Heart right ventricle (tissue), 16 donors: ENCODE measurements around the gene SLCO1C1. TPM values are rescaled to one million over a fixed set of nuclear protein-coding genes. Genes with fewer than 3 reads are reported as not detected.
"Not testable (repeated sequence)": the region's sequence is repeated elsewhere in the genome, so short reads cannot be mapped to it uniquely, and the experiment has no call there.

ENCODE experiments used
- ATAC-seq, 8 donors: fragments of 200-7000 bp; cut with Tn5 transposase; one replicate each; pipeline ENCODE4 v1.9.1; 2020; ENCODE audit warnings: mild to moderate bottlenecking in 8 of 8, moderate library complexity in 8 of 8, moderate number of reproducible peaks in 1 of 8
- DNase-seq, 2 donors: peaks; one replicate each; pipeline ENCODE4 v3.0.0-alpha.2; 2020
- H3K27ac ChIP-seq, 10 donors: fragments of 200-600 bp; sonication (generic) in 2 of 10; one replicate each; pipeline versions ENCODE4 v1.5.0 to v1.8.0; 2020 to 2022; ENCODE audit warnings: mild to moderate bottlenecking in 3 of 10
- H3K27me3 ChIP-seq, 7 donors: fragments of 200-600 bp; one replicate each; pipeline ENCODE4 v1.8.0; 2021 to 2022; ENCODE audit warnings: mild to moderate bottlenecking in 2 of 7
- H3K36me3 ChIP-seq, 9 donors: fragments of 200-600 bp; sonication (generic) in 1 of 9; one replicate each; pipeline versions ENCODE4 v1.5.0 to v1.8.0; 2020 to 2022; ENCODE audit warnings: mild to moderate bottlenecking in 2 of 9
- H3K4me1 ChIP-seq, 9 donors: fragments of 200-600 bp; sonication (generic) in 1 of 9; one replicate each; pipeline versions ENCODE4 v1.5.0 to v1.8.0; 2020 to 2022; ENCODE audit warnings: mild to moderate bottlenecking in 4 of 9
- H3K4me3 ChIP-seq, 10 donors: fragments of 200-600 bp; sonication (generic) in 2 of 10; one replicate each; pipeline versions ENCODE4 v1.5.0 to v1.8.0; 2020 to 2022; ENCODE audit warnings: mild to moderate bottlenecking in 7 of 10, moderate library complexity in 2 of 10
- H3K9me3 ChIP-seq, 11 donors: fragments of 200-600 bp in 10 of 11; sonication (generic) in 2 of 11; one replicate each; pipeline versions ENCODE4 v1.5.0 to v1.8.0; 2013 to 2022; ENCODE audit warnings: mild to moderate bottlenecking in 2 of 11, control low read depth in 1 of 11, moderate library complexity in 1 of 11
- WGBS, 2 donors: extraction: QIAGEN DNeasy Blood & Tissue Kit; methylation state at CpG; one replicate each; pipeline ENCODE4 v1.1.7; 2013; ENCODE audit warnings: inconsistent platforms in 1 of 2; 5-methylcytosine and 5-hydroxymethylcytosine counted together
- intact Hi-C, 10 donors: fragments of 100-400 bp; cut with DNase I; formaldehyde crosslinking; loops; one replicate each; pipeline versions ENCODE4 v1.11.1 to v1.14.2; 2022
- polyA plus RNA-seq, 2 donors: library from polyadenylated mRNA; stranded (reverse); fragments of 200-250 nt; gene quantifications; one replicate each; pipeline ENCODE4 v1.2.3, GENCODE V29; 2013
- total RNA-seq, 10 donors: library from RNA; stranded (reverse); fragmentation: NEBNext Ultra II Directional in 3 of 10; extraction: Animal tissue kit (Norgen Biotek cat#: 25700) in 3 of 10; gene quantifications; one replicate each; pipeline versions ENCODE4 v1.2.1 to v1.2.4, GENCODE V29; 2021 to 2023
- TF ChIP-seq, protein P1 (sequence below), 9 donors: fragments of 200-600 bp; sonication (generic) in 2 of 9; IDR thresholded peaks; one replicate each; pipeline versions ENCODE4 v1.5.0 to v1.8.0; 2021 to 2022; ENCODE audit warnings: antibody characterized with exemption in 9 of 9, mild to moderate bottlenecking in 5 of 9, moderate library complexity in 1 of 9
- donor health status: Arrhythmogenic right ventricular cardiomyopathy.
- donor health status: ischemic (EF 13 %, LVEDD 7.1; RV severe dilation, severe dysfunction).
- donor health status: healthy with polysubstance abuse.
- donor health status: DM: no; HTN: yes; CAD: no.
- donor health status: DM: no; HTN: no; CAD: no.
- donor health status: ischemic (EF 25% LVEDD 6.9; RV normal size, moderate dysfunction).
- donor health status: ischemic (EF 25% LVEDD 5.7; RV mildly dilated, moderate dysfunction).
- donor health status: healthy.
- donor health status: DM: yes; HTN: yes; CAD: no.
- donor health status: Ischemic cardiomyopathy.
- donor health status: ischemic (EF 35%, LVEDD 5.7; RV mildly dilated, moderate dysfunction).
- donor health status: nonischemic (EF 11% LVEDD 7.7; RV severe dilation, severe dysfunction).
- donor health status: DM: yes; HTN: yes; CAD: no.
- donor health status: PGD.
- donor health status: ischemic (EF 29% LVEDD 5.4; RV normal size, mild dysfunction).
- donor health status: nonischemic (EF 23%, LVEDD 6.1; RV moderate dilation, normal function).

The SLCO1C1 gene
- total and polyA plus RNA-seq, 12 donors = 0.64 to 3.3 (median 1.3) TPM

DNA sequence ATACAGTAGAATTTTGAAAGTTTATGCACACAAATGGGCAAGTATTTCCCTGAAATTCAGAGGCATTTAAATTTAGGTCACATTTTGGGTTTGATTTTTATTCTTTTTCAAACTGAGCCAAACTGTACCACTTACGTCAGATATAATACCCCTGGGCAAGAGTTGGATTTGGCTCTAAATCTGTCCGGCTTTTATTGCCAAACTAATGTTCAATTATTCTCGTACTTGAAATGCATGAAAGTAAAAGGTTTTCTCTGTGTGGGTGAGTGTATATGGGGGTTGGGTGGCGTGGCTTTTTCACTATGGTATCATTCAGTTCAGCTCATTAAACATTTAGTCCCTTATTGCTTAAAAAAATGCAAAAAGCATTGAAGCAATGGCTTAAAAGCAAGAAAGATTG lies 55.9 kb downstream of the SLCO1C1 start:
- no peaks in the 10 kb centered on the region for H3K4me1 ChIP-seq
- 70 to 73% methylated on average over 4 of the region's 4 CpGs for WGBS, 2 donors
- no peak overlapping the region for H3K27ac ChIP-seq
- H3K27me3 ChIP-seq = no peaks in the 10 kb centered on the region
- ATAC-seq = no peak
- no peaks in the 10 kb centered on the region for H3K36me3 ChIP-seq
- intact Hi-C loops = no loop called here
- no peak overlapping the region for H3K4me3 ChIP-seq
- TF ChIP-seq, protein P1, sequence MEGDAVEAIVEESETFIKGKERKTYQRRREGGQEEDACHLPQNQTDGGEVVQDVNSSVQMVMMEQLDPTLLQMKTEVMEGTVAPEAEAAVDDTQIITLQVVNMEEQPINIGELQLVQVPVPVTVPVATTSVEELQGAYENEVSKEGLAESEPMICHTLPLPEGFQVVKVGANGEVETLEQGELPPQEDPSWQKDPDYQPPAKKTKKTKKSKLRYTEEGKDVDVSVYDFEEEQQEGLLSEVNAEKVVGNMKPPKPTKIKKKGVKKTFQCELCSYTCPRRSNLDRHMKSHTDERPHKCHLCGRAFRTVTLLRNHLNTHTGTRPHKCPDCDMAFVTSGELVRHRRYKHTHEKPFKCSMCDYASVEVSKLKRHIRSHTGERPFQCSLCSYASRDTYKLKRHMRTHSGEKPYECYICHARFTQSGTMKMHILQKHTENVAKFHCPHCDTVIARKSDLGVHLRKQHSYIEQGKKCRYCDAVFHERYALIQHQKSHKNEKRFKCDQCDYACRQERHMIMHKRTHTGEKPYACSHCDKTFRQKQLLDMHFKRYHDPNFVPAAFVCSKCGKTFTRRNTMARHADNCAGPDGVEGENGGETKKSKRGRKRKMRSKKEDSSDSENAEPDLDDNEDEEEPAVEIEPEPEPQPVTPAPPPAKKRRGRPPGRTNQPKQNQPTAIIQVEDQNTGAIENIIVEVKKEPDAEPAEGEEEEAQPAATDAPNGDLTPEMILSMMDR (IDR thresholded peaks at IDR 0.05) = no peak
- no peak for DNase-seq
- no peaks in the 10 kb centered on the region for H3K9me3 ChIP-seq

DNA sequence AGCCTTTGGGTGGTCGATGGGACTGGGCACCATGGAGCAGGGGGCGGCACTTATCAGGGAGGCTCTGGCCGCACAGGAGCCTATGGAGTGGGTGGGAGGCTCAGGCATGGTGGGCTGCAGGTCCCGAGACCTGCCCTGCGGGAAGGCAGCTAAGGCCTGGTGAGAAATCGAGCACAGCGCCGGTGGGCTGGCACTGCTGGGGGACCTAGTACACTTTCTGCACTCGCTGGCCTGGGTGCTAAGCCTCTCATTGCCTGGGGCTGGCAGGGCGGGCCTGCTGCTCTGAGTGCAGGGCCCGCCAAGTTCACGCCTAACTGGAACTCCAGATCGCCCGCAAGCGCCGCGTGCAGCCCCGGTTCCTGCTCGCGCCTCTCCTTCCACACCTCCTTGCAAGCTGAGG lies 82.3 kb downstream of the SLCO1C1 start:
- intact Hi-C loops = no loop called here
- no peak overlapping the region for H3K4me3 ChIP-seq
- no peaks in the 10 kb centered on the region for H3K27me3 ChIP-seq
- 82 to 85% methylated on average over 20 of the region's 20 CpGs for WGBS, 2 donors
- ATAC-seq (no peak), DNase-seq (no peak)
- H3K27ac ChIP-seq = no peak overlapping the region
- TF ChIP-seq, protein P1 (IDR thresholded peaks at IDR 0.05) = no peak
- no peaks in the 10 kb centered on the region for H3K4me1 ChIP-seq
- no peaks in the 10 kb centered on the region for H3K36me3 ChIP-seq
- H3K9me3 ChIP-seq = peaks cover 0 to 17% (median 4%) of the 10 kb centered on the region in 11 donors

DNA sequence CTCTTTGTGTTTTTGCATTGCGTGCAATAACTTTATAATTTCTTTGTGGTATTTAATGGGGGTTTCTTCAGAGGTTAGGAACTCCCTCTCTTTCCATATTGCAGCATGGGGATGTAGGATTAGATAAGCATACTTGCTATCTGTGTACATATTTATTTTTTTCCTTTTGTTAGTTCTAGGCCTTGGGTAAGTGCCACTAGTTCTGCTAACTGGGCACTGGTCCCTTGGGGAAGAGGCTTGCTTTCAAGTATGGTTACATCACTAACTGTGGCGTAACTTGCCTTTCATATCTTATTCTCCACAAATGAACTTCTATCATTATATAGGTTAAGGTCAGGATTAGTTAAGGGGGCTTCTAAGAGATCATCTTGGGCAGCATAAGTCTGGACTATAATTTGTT lies 83.8 kb downstream of the SLCO1C1 start:
- TF ChIP-seq, protein P1 (IDR thresholded peaks at IDR 0.05) = no peak
- no peaks in the 10 kb centered on the region for H3K36me3 ChIP-seq
- no peak overlapping the region for H3K27ac ChIP-seq
- WGBS, 2 donors = 88 to 90% methylated on average over 2 of the region's 2 CpGs
- intact Hi-C loops = no loop called here
- no peak overlapping the region for H3K4me3 ChIP-seq
- no peak for ATAC-seq
- no peaks in the 10 kb centered on the region for H3K27me3 ChIP-seq
- no peak for DNase-seq
- H3K4me1 ChIP-seq = no peaks in the 10 kb centered on the region
- peaks cover 0 to 17% (median 4%) of the 10 kb centered on the region in 11 donors for H3K9me3 ChIP-seq

DNA sequence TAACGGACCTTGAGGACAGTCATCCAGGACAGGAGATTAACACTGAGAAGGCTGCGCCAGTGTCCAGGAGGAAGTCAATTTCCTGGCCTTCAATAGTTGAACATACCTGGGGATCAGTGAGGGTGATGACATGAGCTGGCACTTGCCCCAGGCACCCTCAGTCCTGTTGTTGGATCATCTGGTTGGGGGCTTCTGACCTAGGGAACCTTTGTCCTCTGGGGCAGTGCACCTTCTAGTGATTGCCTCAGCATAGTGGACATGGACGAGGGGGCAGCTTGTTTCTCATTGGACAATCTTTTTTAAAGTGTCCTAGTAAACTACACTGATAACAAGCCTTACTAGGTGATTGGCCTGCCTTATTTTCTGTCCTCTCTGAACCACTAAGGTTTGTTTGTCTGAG lies 84.8 kb downstream of the SLCO1C1 start:
- 66 to 70% methylated on average over 3 of the region's 3 CpGs for WGBS, 2 donors
- H3K27me3 ChIP-seq, H3K36me3 ChIP-seq, H3K4me1 ChIP-seq, DNase-seq, intact Hi-C loops, H3K4me3 ChIP-seq, ATAC-seq, H3K27ac ChIP-seq: not testable (repeated sequence)
- H3K9me3 ChIP-seq = peaks cover 0 to 17% (median 4%) of the 10 kb centered on the region in 11 donors

DNA sequence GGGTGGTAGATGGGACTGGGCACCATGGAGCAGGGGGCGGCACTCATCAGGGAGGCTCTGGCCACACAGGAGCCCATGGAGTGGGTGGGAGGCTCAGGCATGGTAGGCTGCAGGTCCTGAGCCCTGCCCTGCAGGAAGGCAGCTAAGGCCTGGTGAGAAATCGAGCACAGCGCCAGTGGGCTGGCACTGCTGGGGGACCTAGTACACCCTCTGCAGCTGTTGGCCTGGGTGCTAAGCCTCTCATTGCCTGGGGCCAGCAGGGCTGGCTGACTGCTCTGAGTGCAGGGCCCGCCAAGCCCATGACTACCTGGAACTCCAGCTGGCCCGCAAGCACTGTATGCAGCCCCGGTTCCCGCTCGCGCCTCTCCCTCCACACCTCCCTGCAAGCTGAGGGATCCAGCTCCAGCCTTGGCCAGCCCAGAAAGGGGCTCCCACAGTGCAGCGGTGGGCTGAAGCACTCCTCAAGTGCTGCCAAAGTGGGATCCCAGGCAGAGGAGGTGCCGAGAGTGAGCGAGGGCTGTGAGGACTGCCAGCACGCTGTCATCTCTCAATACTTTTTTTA lies 88.7 kb downstream of the SLCO1C1 start:
- H3K36me3 ChIP-seq, DNase-seq, H3K4me1 ChIP-seq, intact Hi-C loops, H3K4me3 ChIP-seq, ATAC-seq, H3K27ac ChIP-seq, H3K9me3 ChIP-seq, H3K27me3 ChIP-seq: not testable (repeated sequence)
- 93 to 94% methylated on average over 13 of the region's 13 CpGs for WGBS, 2 donors
